Skeletal muscle satellite cell (primary cell): ENCODE measurements around the gene CEP89.
"Not testable (repeated sequence)": the region's sequence is repeated elsewhere in the genome, so short reads cannot be mapped to it uniquely, and the experiment has no call there.

Experiments
- H3K27me3 ChIP-seq: 2 replicates; pipeline ENCODE4 v1.7.0; 2013; ENCODE audit warnings: low read length; ENCODE audit not compliant: control insufficient read depth, insufficient read depth
- H3K36me3 ChIP-seq: 2 replicates; pipeline ENCODE4 v1.7.0; 2013; ENCODE audit warnings: mild to moderate bottlenecking, control low read depth, low read length; ENCODE audit not compliant: insufficient read depth
- H3K4me1 ChIP-seq: 2 replicates; pipeline ENCODE4 v1.7.0; 2013; ENCODE audit warnings: low read length; ENCODE audit not compliant: control insufficient read depth, insufficient read depth
- H3K4me2 ChIP-seq: 2 replicates; pipeline ENCODE4 v1.7.0; 2013; ENCODE audit warnings: mild to moderate bottlenecking, low read length
- H3K4me3 ChIP-seq: 2 replicates; pipeline ENCODE4 v1.7.0; 2013; ENCODE audit warnings: low read length
- H3K9ac ChIP-seq: 2 replicates; pipeline ENCODE4 v1.7.0; 2013; ENCODE audit warnings: mild to moderate bottlenecking, low read depth, low read length, moderate library complexity
- H3K9me3 ChIP-seq: replicated peaks from 2 replicates; pipeline ENCODE4 v1.7.0; 2013; ENCODE audit warnings: mild to moderate bottlenecking, control low read depth, low read length

CEP89 gene

GRCh38 chr19:32941273-32941672 lies 30.5 kb downstream of the CEP89 start:
- not testable (repeated sequence) for H3K27me3 ChIP-seq, H3K4me3 ChIP-seq, H3K9ac ChIP-seq, H3K9me3 ChIP-seq, H3K4me2 ChIP-seq, H3K4me1 ChIP-seq
- peaks cover 24% of the 10 kb centered on the region for H3K36me3 ChIP-seq

GRCh38 chr19:32936065-32936464 lies 35.7 kb downstream of the CEP89 start:
- Histone ChIP-seq H3K4me2 (no peak overlapping the region), H3K27me3 (no peaks in the 10 kb centered on the region), H3K4me1 (no peaks in the 10 kb centered on the region), H3K36me3 (peaks cover 18% of the 10 kb centered on the region), H3K9ac (no peak overlapping the region), H3K4me3 (no peak overlapping the region), H3K9me3 (no peaks in the 10 kb centered on the region)

GRCh38 chr19:32935629-32936028 lies 36.1 kb downstream of the CEP89 start:
- Histone ChIP-seq H3K27me3 (no peaks in the 10 kb centered on the region), H3K36me3 (peaks cover 20% of the 10 kb centered on the region), H3K9me3 (no peaks in the 10 kb centered on the region), H3K4me1 (no peaks in the 10 kb centered on the region), H3K4me3 (no peak overlapping the region), H3K4me2 (no peak overlapping the region), H3K9ac (no peak overlapping the region)

GRCh38 chr19:32933571-32933970 lies 38.2 kb downstream of the CEP89 start:
- Histone ChIP-seq H3K27me3 (no peaks in the 10 kb centered on the region), H3K9ac (no peak overlapping the region), H3K9me3 (no peaks in the 10 kb centered on the region), H3K4me3 (no peak overlapping the region), H3K4me2 (no peak overlapping the region), H3K4me1 (no peaks in the 10 kb centered on the region), H3K36me3 (peaks cover 27% of the 10 kb centered on the region)

GRCh38 chr19:32930567-32930966 lies 41.2 kb downstream of the CEP89 start:
- Histone ChIP-seq H3K4me3 (no peak overlapping the region), H3K4me2 (no peak overlapping the region), H3K4me1 (no peaks in the 10 kb centered on the region), H3K9me3 (no peaks in the 10 kb centered on the region), H3K9ac (no peak overlapping the region), H3K36me3 (peaks cover 42% of the 10 kb centered on the region), H3K27me3 (no peaks in the 10 kb centered on the region)

- Histone ChIP-seq H3K9me3 (no peaks in the 10 kb centered on the region), H3K4me1 (no peaks in the 10 kb centered on the region), H3K4me3 (no peak overlapping the region), H3K4me2 (no peak overlapping the region), H3K27me3 (no peaks in the 10 kb centered on the region), H3K9ac (no peak overlapping the region), H3K36me3 (peaks cover 48% of the 10 kb centered on the region)
These were observed 43.0 kb downstream of the CEP89 start for GRCh38 chr19:32928806-32929205.

GRCh38 chr19:32924200-32924599 lies 47.6 kb downstream of the CEP89 start:
- Histone ChIP-seq H3K27me3 (no peaks in the 10 kb centered on the region), H3K4me1 (no peaks in the 10 kb centered on the region), H3K9ac (no peak overlapping the region), H3K9me3 (no peaks in the 10 kb centered on the region), H3K4me2 (no peak overlapping the region), H3K36me3 (peaks cover 46% of the 10 kb centered on the region), H3K4me3 (no peak overlapping the region)

GRCh38 chr19:32921624-32922023 lies 50.1 kb downstream of the CEP89 start:
- no peaks in the 10 kb centered on the region for H3K9me3 ChIP-seq
- no peaks in the 10 kb centered on the region for H3K27me3 ChIP-seq
- no peak overlapping the region for H3K4me3 ChIP-seq
- H3K9ac ChIP-seq = no peak overlapping the region
- peaks cover 42% of the 10 kb centered on the region for H3K36me3 ChIP-seq
- no peaks in the 10 kb centered on the region for H3K4me1 ChIP-seq
- H3K4me2 ChIP-seq = no peak overlapping the region

- Histone ChIP-seq H3K9ac (no peak overlapping the region), H3K9me3 (no peaks in the 10 kb centered on the region), H3K4me3 (no peak overlapping the region), H3K36me3 (peaks cover 33% of the 10 kb centered on the region), H3K4me1 (no peaks in the 10 kb centered on the region), H3K4me2 (no peak overlapping the region), H3K27me3 (no peaks in the 10 kb centered on the region)
These were observed 52.4 kb downstream of the CEP89 start for GRCh38 chr19:32919365-32919764.

- H3K9ac ChIP-seq = no peak overlapping the region
- no peak overlapping the region for H3K4me2 ChIP-seq
- no peaks in the 10 kb centered on the region for H3K9me3 ChIP-seq
- H3K4me3 ChIP-seq = no peak overlapping the region
- no peaks in the 10 kb centered on the region for H3K4me1 ChIP-seq
- no peaks in the 10 kb centered on the region for H3K27me3 ChIP-seq
- peaks cover 30% of the 10 kb centered on the region for H3K36me3 ChIP-seq
These were observed 54.2 kb downstream of the CEP89 start for GRCh38 chr19:32917616-32917996.

GRCh38 chr19:32916969-32917615 lies 54.7 kb downstream of the CEP89 start:
- no peak overlapping the region for H3K4me2 ChIP-seq
- H3K36me3 ChIP-seq = peaks cover 28% of the 10 kb centered on the region
- H3K27me3 ChIP-seq = no peaks in the 10 kb centered on the region
- H3K4me3 ChIP-seq = no peak overlapping the region
- no peak overlapping the region for H3K9ac ChIP-seq
- no peaks in the 10 kb centered on the region for H3K9me3 ChIP-seq
- H3K4me1 ChIP-seq = no peaks in the 10 kb centered on the region

GRCh38 chr19:32914879-32915660 lies 56.7 kb downstream of the CEP89 start:
- Histone ChIP-seq H3K4me1 (no peaks in the 10 kb centered on the region), H3K27me3 (no peaks in the 10 kb centered on the region), H3K4me3 (no peak overlapping the region), H3K9me3 (no peaks in the 10 kb centered on the region), H3K36me3 (peaks cover 20% of the 10 kb centered on the region), H3K9ac (no peak overlapping the region), H3K4me2 (no peak overlapping the region)
